GM23338 (cell line): ENCODE measurements around the gene ERMARD. TPM values are rescaled to one million over a fixed set of nuclear protein-coding genes. Genes with fewer than 3 reads are reported as not detected.

Experiments used
- ATAC-seq: fragments of 200-7000 bp; cut with Tn5 transposase; 3 replicates; pipeline ENCODE4 v1.9.1; 2020
- DNase-seq: peaks from one replicate; pipeline ENCODE4 v3.0.0-alpha.2; 2015; ENCODE audit warnings: low spot score
- H2AFZ ChIP-seq: fragments of 200-600 bp; sonication (generic); 2 replicates; pipeline ENCODE4 v1.8.0; 2016; ENCODE audit warnings: antibody characterized with exemption, mild to moderate bottlenecking, moderate library complexity
- H3F3A ChIP-seq: fragments of 200-600 bp; sonication (generic); replicated peaks from 2 replicates; pipeline ENCODE4 v1.8.0; 2017; ENCODE audit warnings: antibody characterized with exemption, mixed run types, low read depth
- H3K27ac ChIP-seq: fragments of 200-600 bp; sonication (generic); 2 replicates; pipeline ENCODE4 v1.6.1; 2016; ENCODE audit warnings: low read depth
- H3K27me3 ChIP-seq: fragments of 200-600 bp; sonication (generic); 2 replicates; pipeline ENCODE4 v1.8.0; 2016; ENCODE audit warnings: mild to moderate bottlenecking, mixed run types, moderate library complexity; ENCODE audit not compliant: insufficient read depth
- H3K36me3 ChIP-seq: fragments of 200-600 bp; sonication (generic); 2 replicates; pipeline ENCODE4 v1.8.0; 2016; ENCODE audit warnings: mild to moderate bottlenecking; ENCODE audit not compliant: insufficient read depth
- H3K4me1 ChIP-seq: fragments of 200-600 bp; sonication (generic); 2 replicates; pipeline ENCODE4 v1.8.0; 2016; ENCODE audit warnings: mild to moderate bottlenecking, moderate library complexity; ENCODE audit not compliant: insufficient read depth
- H3K4me2 ChIP-seq: fragments of 200-600 bp; sonication (generic); 2 replicates; pipeline ENCODE4 v1.7.1; 2017; ENCODE audit warnings: mixed run types
- H3K4me3 ChIP-seq: fragments of 200-600 bp; sonication (generic); 2 replicates; pipeline ENCODE4 v1.6.1; 2016; ENCODE audit warnings: mixed run types
- H3K79me2 ChIP-seq: fragments of 200-600 bp; sonication (generic); replicated peaks from 2 replicates; pipeline ENCODE4 v1.8.0; 2017; ENCODE audit warnings: mild to moderate bottlenecking; ENCODE audit not compliant: insufficient read depth
- H3K9me2 ChIP-seq: fragments of 200-600 bp; sonication (generic); 2 replicates; pipeline ENCODE4 v1.8.0; 2017; ENCODE audit not compliant: insufficient read depth
- H4K20me1 ChIP-seq: fragments of 200-600 bp; sonication (generic); replicated peaks from 2 replicates; pipeline ENCODE4 v1.8.0; 2017; ENCODE audit warnings: mild to moderate bottlenecking; ENCODE audit not compliant: insufficient read depth
- H3K27ac Mint-ChIP-seq: 2 replicates; pipeline ENCODE4 v1.8.0; 2020; ENCODE audit warnings: inconsistent platforms, mild to moderate bottlenecking, moderate library complexity, mixed read lengths
- H3K27me3 Mint-ChIP-seq: 3 replicates; pipeline ENCODE4 v1.8.0; 2022; ENCODE audit warnings: low read depth, mild to moderate bottlenecking, moderate library complexity, mixed read lengths, inconsistent platforms; ENCODE audit not compliant: insufficient read depth, poor library complexity
- H3K36me3 Mint-ChIP-seq: 3 replicates; pipeline ENCODE4 v1.8.0; 2021; ENCODE audit warnings: low read depth, mild to moderate bottlenecking, inconsistent platforms, moderate library complexity, mixed read lengths
- H3K4me1 Mint-ChIP-seq: 3 replicates; pipeline ENCODE4 v1.8.0; 2020; ENCODE audit warnings: mild to moderate bottlenecking, inconsistent platforms, mixed read lengths
- H3K4me3 Mint-ChIP-seq: 3 replicates; pipeline ENCODE4 v1.8.0; 2021; ENCODE audit warnings: moderate library complexity, mild to moderate bottlenecking, inconsistent platforms, mixed read lengths
- H3K9me3 Mint-ChIP-seq: 3 replicates; pipeline ENCODE4 v1.8.0; 2020; ENCODE audit warnings: moderate library complexity, mild to moderate bottlenecking, inconsistent platforms, mixed read lengths
- CREB1 ChIP-seq: fragments of 250-450 bp; sonication (Bioruptor Pico); IDR thresholded peaks from 2 replicates; pipeline ENCODE4 v1.5.0; 2020; ENCODE audit warnings: low read depth, mild to moderate bottlenecking, moderate library complexity
- ETS1 ChIP-seq: IDR thresholded peaks from 2 replicates; pipeline ENCODE4 v1.6.1; 2016; ENCODE audit warnings: antibody characterized with exemption
- EZH2 ChIP-seq: fragments of 200-600 bp; sonication (generic); IDR thresholded peaks from one replicate; pipeline ENCODE4 v1.8.0; 2017; ENCODE audit warnings: antibody characterized with exemption, mild to moderate bottlenecking, low read depth; ENCODE audit not compliant: unreplicated experiment
- EZH2phosphoT487 ChIP-seq: fragments of 200-600 bp; sonication (generic); IDR thresholded peaks from one replicate; pipeline ENCODE4 v1.8.1; 2018; ENCODE audit warnings: antibody characterized with exemption; ENCODE audit not compliant: unreplicated experiment
- JUNB ChIP-seq: IDR thresholded peaks from one replicate; pipeline ENCODE4 v1.6.1; 2016; ENCODE audit warnings: antibody characterized with exemption; ENCODE audit not compliant: unreplicated experiment
- NANOG ChIP-seq: IDR thresholded peaks from 2 replicates; pipeline ENCODE4 v1.6.1; 2016; ENCODE audit warnings: antibody characterized with exemption, borderline replicate concordance
- POLR2AphosphoS5 ChIP-seq: IDR thresholded peaks from 2 replicates; pipeline ENCODE4 v1.6.1; 2016; ENCODE audit warnings: antibody characterized with exemption, low read depth
- REST ChIP-seq: IDR thresholded peaks from one replicate; pipeline ENCODE4 v1.6.1; 2018; ENCODE audit warnings: antibody characterized with exemption; ENCODE audit not compliant: unreplicated experiment
- STAT1 ChIP-seq: IDR thresholded peaks from one replicate; pipeline ENCODE4 v1.6.1; 2016; ENCODE audit warnings: antibody characterized with exemption; ENCODE audit not compliant: unreplicated experiment
- ZNF114 ChIP-seq: fragments of 250-450 bp; sonication (Bioruptor Pico); IDR thresholded peaks from 2 replicates; pipeline ENCODE4 v1.5.0; 2020; ENCODE audit warnings: mild to moderate bottlenecking, moderate library complexity
- ZNF331 ChIP-seq: fragments of 250-450 bp; sonication (Bioruptor Pico); IDR thresholded peaks from 2 replicates; pipeline ENCODE4 v1.5.0; 2020; ENCODE audit warnings: low read depth, mild to moderate bottlenecking, moderate library complexity
- polyA plus RNA-seq: library from polyadenylated mRNA; unstranded; fragments of >200 nt; fragmentation: Nextera tagmentation; extraction: Ambion mirVana; gene quantifications from 2 replicates; pipeline ENCODE4 v1.2.1, GENCODE V29; 2016
- total RNA-seq: library from RNA; depleted of rRNA; stranded (reverse); fragments of >200 nt; shearing (Covaris generic); gene quantifications from 2 replicates; pipeline ENCODE4 v1.2.3, GENCODE V29; 2014
- TF ChIP-seq, protein P1 (sequence below): fragments of 250-450 bp; sonication (Bioruptor Pico); IDR thresholded peaks from 2 replicates; pipeline ENCODE4 v1.5.0; 2020; ENCODE audit warnings: mild to moderate bottlenecking, moderate library complexity
- TF ChIP-seq, protein P2 (sequence below), 2 experiments: fragments of 200-600 bp in 1 of 2; sonication (generic) in 1 of 2; conservative IDR thresholded peaks; 2 replicates each; pipeline versions ENCODE4 v1.5.1 to v1.6.1; 2016 to 2017; ENCODE audit warnings: antibody characterized with exemption in 2 of 2, low read depth in 2 of 2, mild to moderate bottlenecking in 2 of 2, moderate library complexity in 1 of 2

The ERMARD gene
- total and polyA plus RNA-seq, 2 experiments from 2014 or later, result 7.6 to 8.6 TPM

- TF ChIP-seq, protein P1, sequence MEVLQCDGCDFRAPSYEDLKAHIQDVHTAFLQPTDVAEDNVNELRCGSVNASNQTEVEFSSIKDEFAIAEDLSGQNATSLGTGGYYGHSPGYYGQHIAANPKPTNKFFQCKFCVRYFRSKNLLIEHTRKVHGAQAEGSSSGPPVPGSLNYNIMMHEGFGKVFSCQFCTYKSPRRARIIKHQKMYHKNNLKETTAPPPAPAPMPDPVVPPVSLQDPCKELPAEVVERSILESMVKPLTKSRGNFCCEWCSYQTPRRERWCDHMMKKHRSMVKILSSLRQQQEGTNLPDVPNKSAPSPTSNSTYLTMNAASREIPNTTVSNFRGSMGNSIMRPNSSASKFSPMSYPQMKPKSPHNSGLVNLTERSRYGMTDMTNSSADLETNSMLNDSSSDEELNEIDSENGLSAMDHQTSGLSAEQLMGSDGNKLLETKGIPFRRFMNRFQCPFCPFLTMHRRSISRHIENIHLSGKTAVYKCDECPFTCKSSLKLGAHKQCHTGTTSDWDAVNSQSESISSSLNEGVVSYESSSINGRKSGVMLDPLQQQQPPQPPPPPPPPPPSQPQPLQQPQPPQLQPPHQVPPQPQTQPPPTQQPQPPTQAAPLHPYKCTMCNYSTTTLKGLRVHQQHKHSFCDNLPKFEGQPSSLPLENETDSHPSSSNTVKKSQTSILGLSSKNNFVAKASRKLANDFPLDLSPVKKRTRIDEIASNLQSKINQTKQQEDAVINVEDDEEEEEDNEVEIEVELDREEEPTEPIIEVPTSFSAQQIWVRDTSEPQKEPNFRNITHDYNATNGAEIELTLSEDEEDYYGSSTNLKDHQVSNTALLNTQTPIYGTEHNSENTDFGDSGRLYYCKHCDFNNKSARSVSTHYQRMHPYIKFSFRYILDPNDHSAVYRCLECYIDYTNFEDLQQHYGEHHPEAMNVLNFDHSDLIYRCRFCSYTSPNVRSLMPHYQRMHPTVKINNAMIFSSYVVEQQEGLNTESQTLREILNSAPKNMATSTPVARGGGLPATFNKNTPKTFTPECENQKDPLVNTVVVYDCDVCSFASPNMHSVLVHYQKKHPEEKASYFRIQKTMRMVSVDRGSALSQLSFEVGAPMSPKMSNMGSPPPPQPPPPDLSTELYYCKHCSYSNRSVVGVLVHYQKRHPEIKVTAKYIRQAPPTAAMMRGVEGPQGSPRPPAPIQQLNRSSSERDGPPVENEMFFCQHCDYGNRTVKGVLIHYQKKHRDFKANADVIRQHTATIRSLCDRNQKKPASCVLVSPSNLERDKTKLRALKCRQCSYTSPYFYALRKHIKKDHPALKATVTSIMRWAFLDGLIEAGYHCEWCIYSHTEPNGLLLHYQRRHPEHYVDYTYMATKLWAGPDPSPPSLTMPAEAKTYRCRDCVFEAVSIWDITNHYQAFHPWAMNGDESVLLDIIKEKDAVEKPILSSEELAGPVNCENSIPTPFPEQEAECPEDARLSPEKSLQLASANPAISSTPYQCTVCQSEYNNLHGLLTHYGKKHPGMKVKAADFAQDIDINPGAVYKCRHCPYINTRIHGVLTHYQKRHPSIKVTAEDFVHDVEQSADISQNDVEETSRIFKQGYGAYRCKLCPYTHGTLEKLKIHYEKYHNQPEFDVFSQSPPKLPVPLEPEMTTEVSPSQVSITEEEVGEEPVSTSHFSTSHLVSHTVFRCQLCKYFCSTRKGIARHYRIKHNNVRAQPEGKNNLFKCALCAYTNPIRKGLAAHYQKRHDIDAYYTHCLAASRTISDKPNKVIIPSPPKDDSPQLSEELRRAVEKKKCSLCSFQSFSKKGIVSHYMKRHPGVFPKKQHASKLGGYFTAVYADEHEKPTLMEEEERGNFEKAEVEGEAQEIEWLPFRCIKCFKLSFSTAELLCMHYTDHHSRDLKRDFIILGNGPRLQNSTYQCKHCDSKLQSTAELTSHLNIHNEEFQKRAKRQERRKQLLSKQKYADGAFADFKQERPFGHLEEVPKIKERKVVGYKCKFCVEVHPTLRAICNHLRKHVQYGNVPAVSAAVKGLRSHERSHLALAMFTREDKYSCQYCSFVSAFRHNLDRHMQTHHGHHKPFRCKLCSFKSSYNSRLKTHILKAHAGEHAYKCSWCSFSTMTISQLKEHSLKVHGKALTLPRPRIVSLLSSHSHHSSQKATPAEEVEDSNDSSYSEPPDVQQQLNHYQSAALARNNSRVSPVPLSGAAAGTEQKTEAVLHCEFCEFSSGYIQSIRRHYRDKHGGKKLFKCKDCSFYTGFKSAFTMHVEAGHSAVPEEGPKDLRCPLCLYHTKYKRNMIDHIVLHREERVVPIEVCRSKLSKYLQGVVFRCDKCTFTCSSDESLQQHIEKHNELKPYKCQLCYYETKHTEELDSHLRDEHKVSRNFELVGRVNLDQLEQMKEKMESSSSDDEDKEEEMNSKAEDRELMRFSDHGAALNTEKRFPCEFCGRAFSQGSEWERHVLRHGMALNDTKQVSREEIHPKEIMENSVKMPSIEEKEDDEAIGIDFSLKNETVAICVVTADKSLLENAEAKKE (CRISPR knock-in tag), result no peak
- no peak for TF ChIP-seq REST
- TF ChIP-seq ZNF331 (CRISPR knock-in tag), result no peak
- no peak for TF ChIP-seq EZH2
- TF ChIP-seq JUNB, result no peak
- TF ChIP-seq ZNF114, result no peak
- TF ChIP-seq CREB1, result no peak
- TF ChIP-seq NANOG, result no peak
- TF ChIP-seq ETS1, result no peak
- TF ChIP-seq, protein P2, sequence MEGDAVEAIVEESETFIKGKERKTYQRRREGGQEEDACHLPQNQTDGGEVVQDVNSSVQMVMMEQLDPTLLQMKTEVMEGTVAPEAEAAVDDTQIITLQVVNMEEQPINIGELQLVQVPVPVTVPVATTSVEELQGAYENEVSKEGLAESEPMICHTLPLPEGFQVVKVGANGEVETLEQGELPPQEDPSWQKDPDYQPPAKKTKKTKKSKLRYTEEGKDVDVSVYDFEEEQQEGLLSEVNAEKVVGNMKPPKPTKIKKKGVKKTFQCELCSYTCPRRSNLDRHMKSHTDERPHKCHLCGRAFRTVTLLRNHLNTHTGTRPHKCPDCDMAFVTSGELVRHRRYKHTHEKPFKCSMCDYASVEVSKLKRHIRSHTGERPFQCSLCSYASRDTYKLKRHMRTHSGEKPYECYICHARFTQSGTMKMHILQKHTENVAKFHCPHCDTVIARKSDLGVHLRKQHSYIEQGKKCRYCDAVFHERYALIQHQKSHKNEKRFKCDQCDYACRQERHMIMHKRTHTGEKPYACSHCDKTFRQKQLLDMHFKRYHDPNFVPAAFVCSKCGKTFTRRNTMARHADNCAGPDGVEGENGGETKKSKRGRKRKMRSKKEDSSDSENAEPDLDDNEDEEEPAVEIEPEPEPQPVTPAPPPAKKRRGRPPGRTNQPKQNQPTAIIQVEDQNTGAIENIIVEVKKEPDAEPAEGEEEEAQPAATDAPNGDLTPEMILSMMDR (conservative IDR thresholded peaks at IDR 0.05; ENCODE audit: low read depth in 2 of 2), result no peak
- no peak for TF ChIP-seq POLR2AphosphoS5
- TF ChIP-seq STAT1, result no peak
- TF ChIP-seq EZH2phosphoT487, result no peak
- H3K36me3 ChIP-seq, result no peaks in the 10 kb centered on the region
- DNase-seq (no peak), ATAC-seq (no peak)
- H4K20me1 ChIP-seq, result no peaks in the 10 kb centered on the region
- Mint-ChIP-seq H3K4me1 (peaks cover 9% of the 10 kb centered on the region), H3K9me3 (peaks cover 17% of the 10 kb centered on the region), H3K4me3 (no peak overlapping the region), H3K27ac (no peak overlapping the region), H3K36me3 (peaks cover 10% of the 10 kb centered on the region; the same call in 2 of the 3 replicates), H3K27me3 (peaks cover 10% of the 10 kb centered on the region)
- H3K4me1 ChIP-seq, result peaks cover 7% of the 10 kb centered on the region; the same call in 1 of the 2 replicates
- H3K27ac ChIP-seq, result no peak overlapping the region
- no peaks in the 10 kb centered on the region for H3K9me2 ChIP-seq
- H3K27me3 ChIP-seq, result no peaks in the 10 kb centered on the region
- H3K79me2 ChIP-seq, result no peaks in the 10 kb centered on the region
- H2AFZ ChIP-seq, result no peak overlapping the region
- H3K4me3 ChIP-seq, result no peak overlapping the region
- no peak overlapping the region for H3K4me2 ChIP-seq
- H3F3A ChIP-seq, result no peaks in the 10 kb centered on the region
Observed at GRCh38 chr6:169811521-169812256, 60.3 kb downstream of the ERMARD start.
